NCI-H1105 treated with DMSO at 0.1 percent for 48 hours (cell line): ENCODE measurements around the gene LDLRAD1.
A peak's percentile ranks its signal among the peaks of the same experiment; 100 is the strongest.
"Not testable (repeated sequence)": the region's sequence is repeated elsewhere in the genome, so short reads cannot be mapped to it uniquely, and the experiment has no call there.

ENCODE experiments used
- DNase-seq: peaks from one replicate; lab custom pipeline; 2025; lab: John Stamatoyannopoulos, UW

LDLRAD1 gene

GRCh38 chr1:54016343-54017282 lies 1.4 kb downstream of the LDLRAD1 start:
- no peak for DNase-seq

GRCh38 chr1:54014009-54014629 lies 3.9 kb downstream of the LDLRAD1 start:
- no peak for DNase-seq

- DNase-seq = no peak
Measured at GRCh38 chr1:54013393-54014008, 4.5 kb downstream of the LDLRAD1 start.

GRCh38 chr1:54012863-54013262 lies 5.1 kb downstream of the LDLRAD1 start:
- DNase-seq = no peak

- DNase-seq = no peak
Measured at GRCh38 chr1:54012008-54012325, 6.0 kb downstream of the LDLRAD1 start.

GRCh38 chr1:54011316-54012007 lies 6.5 kb downstream of the LDLRAD1 start:
- no peak for DNase-seq

- no peak for DNase-seq
Measured at GRCh38 chr1:54010415-54011117, 7.4 kb downstream of the LDLRAD1 start.

- no peak for DNase-seq
Measured at GRCh38 chr1:54009406-54009805, 8.6 kb downstream of the LDLRAD1 start.

GRCh38 chr1:54008876-54009275 lies 9.1 kb downstream of the LDLRAD1 start:
- no peak for DNase-seq

GRCh38 chr1:54007613-54008012 lies 10.4 kb downstream of the LDLRAD1 start:
- DNase-seq = no peak

GRCh38 chr1:54006508-54006907 lies 11.5 kb downstream of the LDLRAD1 start:
- no peak for DNase-seq

GRCh38 chr1:54004481-54005049 lies 13.4 kb downstream of the LDLRAD1 start:
- no peak for DNase-seq

GRCh38 chr1:54003750-54004480 lies 14.1 kb downstream of the LDLRAD1 start:
- not testable (repeated sequence) for DNase-seq

- DNase-seq = no peak
Measured at GRCh38 chr1:54003249-54003646, 14.7 kb downstream of the LDLRAD1 start.

GRCh38 chr1:54002544-54003248 lies 15.3 kb downstream of the LDLRAD1 start:
- no peak for DNase-seq

GRCh38 chr1:54001591-54001990 lies 16.4 kb downstream of the LDLRAD1 start:
- DNase-seq = peak; percentile 39

- DNase-seq = no peak
Measured at GRCh38 chr1:53999920-54000319, 18.1 kb downstream of the LDLRAD1 start.

GRCh38 chr1:53998223-53998622 lies 19.8 kb downstream of the LDLRAD1 start:
- no peak for DNase-seq

- DNase-seq = no peak
Measured at GRCh38 chr1:53995683-53996082, 22.3 kb downstream of the LDLRAD1 start.

- not testable (repeated sequence) for DNase-seq
Measured at GRCh38 chr1:53994516-53994915, 23.5 kb downstream of the LDLRAD1 start.
